ENCODE data around the gene LAMA2.

LAMA2 gene

GRCh38 chr6:129089357-129089756, 206.4 kb downstream of the LAMA2 start:
- DNase-seq, result no peak

- no peak for DNase-seq
These were observed 211.2 kb downstream of the LAMA2 start for GRCh38 chr6:129094147-129094546.

GRCh38 chr6:129096651-129097290, 213.8 kb downstream of the LAMA2 start:
- no peak for DNase-seq

- no peak for DNase-seq
These were observed 215.2 kb downstream of the LAMA2 start for GRCh38 chr6:129098061-129098553.

GRCh38 chr6:129099696-129100095, 216.8 kb downstream of the LAMA2 start:
- DNase-seq, result no peak

GRCh38 chr6:129100164-129100563, 217.2 kb downstream of the LAMA2 start:
- no peak for DNase-seq

- DNase-seq, result no peak
These were observed 219.8 kb downstream of the LAMA2 start for GRCh38 chr6:129102741-129103140.

- DNase-seq, result no peak
These were observed 221.2 kb downstream of the LAMA2 start for GRCh38 chr6:129104131-129104530.

GRCh38 chr6:129104560-129104959, 221.6 kb downstream of the LAMA2 start:
- no peak for DNase-seq

GRCh38 chr6:129105035-129105434, 222.1 kb downstream of the LAMA2 start:
- no peak for DNase-seq

GRCh38 chr6:129105793-129106192, 222.9 kb downstream of the LAMA2 start:
- no peak for DNase-seq

GRCh38 chr6:129108337-129108736, 225.4 kb downstream of the LAMA2 start:
- DNase-seq, result no peak

GRCh38 chr6:129110690-129111343, 227.9 kb downstream of the LAMA2 start:
- no peak for DNase-seq

- DNase-seq, result no peak
These were observed 228.4 kb downstream of the LAMA2 start for GRCh38 chr6:129111346-129111745.

GRCh38 chr6:129111853-129112252, 228.9 kb downstream of the LAMA2 start:
- DNase-seq, result no peak

GRCh38 chr6:129112591-129112990, 229.7 kb downstream of the LAMA2 start:
- DNase-seq, result no peak

GRCh38 chr6:129113637-129114036, 230.7 kb downstream of the LAMA2 start:
- DNase-seq, result no peak

GRCh38 chr6:129114636-129115391, 231.9 kb downstream of the LAMA2 start:
- DNase-seq, result no peak

GRCh38 chr6:129115471-129115870, 232.5 kb downstream of the LAMA2 start:
- DNase-seq, result no peak

GRCh38 chr6:129117355-129117754, 234.4 kb downstream of the LAMA2 start:
- no peak for DNase-seq

- DNase-seq, result no peak
These were observed 238.1 kb downstream of the LAMA2 start for GRCh38 chr6:129120856-129121638.

GRCh38 chr6:129124347-129124746, 241.4 kb downstream of the LAMA2 start:
- no peak for DNase-seq

- DNase-seq, result no peak
These were observed 247.2 kb downstream of the LAMA2 start for GRCh38 chr6:129130106-129130505.
